NB4 (cell line): Measurements from ENCODE around the gene SLC17A2.

Experiments used
- CTCF ChIP-seq: IDR thresholded peaks from one replicate; pipeline ENCODE4 v1.5.1; 2012; ENCODE audit warnings: low read depth, low read length
- MAX ChIP-seq: IDR thresholded peaks from 2 replicates; pipeline ENCODE4 v1.6.1; 2011; ENCODE audit warnings: low read depth, low read length
- MYC ChIP-seq: IDR thresholded peaks from 2 replicates; pipeline ENCODE4 v1.6.1; 2011; ENCODE audit warnings: low read depth, low read length
- POLR2A ChIP-seq: IDR thresholded peaks from 2 replicates; pipeline ENCODE4 v1.6.1; 2011; ENCODE audit warnings: mild to moderate bottlenecking; ENCODE audit not compliant: insufficient read length; ENCODE audit errors: extremely low read depth

GRCh38 chr6:25963426-25964123 lies 33.1 kb upstream of the SLC17A2 start:
- TF ChIP-seq CTCF (no peak), POLR2A (no peak), MAX (no peak), MYC (no peak)
